Jurkat, Clone E6-1 (cell line): ENCODE measurements around the gene SIGLEC12.
"Not testable (repeated sequence)": the region's sequence is repeated elsewhere in the genome, so short reads cannot be mapped to it uniquely, and the experiment has no call there.

ENCODE experiments used
- DNase-seq: peaks from one replicate; pipeline ENCODE4 v3.0.0-alpha.2; 2011; ENCODE audit warnings: low read depth, low spot score
- H3K4me3 ChIP-seq: 2 replicates; pipeline ENCODE4 v1.5.1; 2011; ENCODE audit warnings: mild to moderate bottlenecking, low read length, control low read depth, moderate library complexity

SIGLEC12 gene

DNA sequence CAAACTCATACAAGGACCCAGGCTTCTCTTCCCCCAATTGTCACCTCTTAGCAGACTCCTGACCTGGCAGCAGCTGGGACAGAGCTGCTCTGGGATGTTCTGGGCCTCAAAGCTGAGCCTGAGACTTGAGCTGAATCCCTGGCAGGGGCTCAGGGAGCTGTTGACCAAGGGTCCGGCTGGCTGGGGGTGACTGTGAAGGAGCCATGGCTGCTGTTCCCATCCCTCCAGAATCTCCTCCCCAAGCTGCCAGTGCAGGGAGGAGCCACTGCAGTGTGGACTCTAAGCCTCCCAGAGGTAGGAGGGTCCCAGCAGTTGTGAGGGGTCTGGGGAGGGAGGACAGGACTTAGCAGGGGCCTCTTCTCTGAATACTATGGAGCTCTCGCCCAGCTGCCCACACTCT, 27.7 kb upstream of the SIGLEC12 start:
- DNase-seq = no peak

DNA sequence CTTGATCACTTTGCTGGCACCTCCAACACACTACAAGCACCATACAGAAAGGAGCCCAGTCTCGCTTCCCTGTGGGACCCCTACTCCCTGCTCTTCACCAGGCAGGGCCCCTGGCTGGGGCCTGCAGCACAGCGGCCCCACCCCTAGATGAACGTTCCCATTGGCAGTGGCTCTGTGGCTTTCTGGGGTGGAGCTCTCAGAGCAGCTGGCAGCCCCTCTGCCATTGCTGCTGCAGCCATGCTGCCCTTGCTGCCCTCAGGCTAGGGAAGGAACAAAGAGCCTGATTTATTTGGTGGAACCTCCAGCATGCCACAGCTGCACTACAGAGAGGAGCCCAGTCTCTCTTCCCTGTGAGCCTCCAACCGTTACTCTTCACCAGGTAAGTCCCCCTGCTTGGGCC, 24.1 kb upstream of the SIGLEC12 start:
- H3K4me3 ChIP-seq = peak overlapping the region; percentile 5; the same call in 1 of the 2 replicates
- no peak for DNase-seq

More for the DNA sequence above, 27.7 kb upstream of the SIGLEC12 start:
- no peak overlapping the region for H3K4me3 ChIP-seq

DNA sequence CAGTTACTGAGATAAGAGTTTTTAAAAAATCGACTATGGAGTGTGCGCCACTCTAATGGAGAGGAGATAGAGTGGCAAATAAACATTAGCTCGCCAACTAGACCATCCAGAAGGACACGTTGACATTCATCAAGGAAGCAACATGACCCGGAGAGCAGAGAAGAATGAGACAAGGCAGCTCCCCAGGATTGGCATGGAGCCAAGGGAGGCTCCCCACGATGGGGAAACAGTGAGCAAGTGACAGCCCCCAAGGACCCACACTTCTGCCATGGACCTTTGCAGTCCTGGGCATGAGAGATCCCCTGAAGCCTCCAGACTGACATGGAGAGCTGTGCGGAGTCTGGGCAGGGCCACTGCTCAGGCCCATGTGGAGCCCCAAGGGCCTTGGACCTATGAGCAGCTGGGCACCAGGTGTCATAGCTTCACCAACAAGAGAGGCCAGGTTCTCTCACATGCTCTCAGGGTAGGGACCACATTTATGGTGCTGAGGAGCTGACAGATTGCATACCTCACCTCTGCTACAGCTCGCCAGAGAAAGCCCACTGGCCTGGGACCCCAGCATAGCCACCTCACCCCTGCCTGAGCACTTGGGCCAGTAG, 23.2 kb upstream of the SIGLEC12 start:
- DNase-seq = no peak
- H3K4me3 ChIP-seq = no peak overlapping the region

DNA sequence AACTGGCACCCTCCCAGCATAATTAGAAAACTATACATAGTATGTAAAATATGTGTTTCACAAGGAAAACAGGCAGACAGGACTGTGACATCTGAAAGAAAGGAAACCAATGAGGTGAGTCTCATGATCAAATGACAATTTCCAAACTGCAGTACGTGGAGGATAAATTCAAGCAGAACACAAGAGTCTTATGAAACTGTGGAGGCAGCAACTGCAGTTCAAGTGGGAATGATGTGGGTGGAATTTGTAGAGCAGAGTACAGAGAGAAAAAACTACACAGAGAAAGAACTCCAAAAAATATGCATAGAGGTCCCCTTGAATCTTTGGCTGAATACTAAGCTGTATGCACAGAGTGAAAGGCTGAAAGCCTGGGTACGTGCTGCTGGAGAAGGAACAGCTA, 20.2 kb upstream of the SIGLEC12 start:
- DNase-seq = no peak
- H3K4me3 ChIP-seq = no peak overlapping the region

DNA sequence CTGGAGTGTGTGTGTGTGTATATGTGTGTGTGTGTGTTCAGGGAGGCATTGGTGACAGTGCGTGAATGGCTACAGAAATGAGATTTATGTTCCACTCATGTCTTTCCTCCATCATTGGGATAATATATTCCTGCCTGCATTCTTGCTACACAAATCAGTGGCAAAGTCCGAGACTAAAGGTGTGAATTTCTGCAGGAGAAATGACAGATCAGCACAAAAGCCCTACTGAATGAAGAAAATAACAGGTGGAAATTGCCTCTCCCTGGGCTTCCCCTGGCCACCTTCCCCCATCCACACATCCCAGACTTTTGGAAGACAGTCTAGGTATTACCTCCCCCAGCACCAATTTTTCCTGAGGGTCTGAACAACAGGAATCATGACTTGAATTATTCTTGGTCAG, 19.8 kb upstream of the SIGLEC12 start:
- H3K4me3 ChIP-seq = no peak overlapping the region
- DNase-seq = no peak

DNA sequence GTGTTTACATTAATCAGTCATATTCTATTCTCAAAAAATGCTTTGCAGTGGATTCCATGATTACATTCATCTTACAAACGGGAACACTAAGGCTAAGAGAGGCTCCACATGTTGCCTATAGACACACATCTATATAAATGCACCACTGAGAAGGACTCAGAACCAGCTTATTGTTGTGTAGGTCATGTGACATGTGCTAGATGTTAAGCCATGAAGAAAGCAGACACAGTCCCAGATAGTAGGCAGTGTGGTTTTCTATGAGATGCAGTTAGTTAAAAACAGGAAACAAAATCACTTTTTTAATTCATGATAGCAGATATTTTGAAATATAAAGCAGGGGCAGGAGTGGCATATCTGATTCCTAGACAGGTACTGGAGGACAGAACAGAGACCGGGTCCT, 19.1 kb upstream of the SIGLEC12 start:
- no peak overlapping the region for H3K4me3 ChIP-seq
- DNase-seq = no peak

DNA sequence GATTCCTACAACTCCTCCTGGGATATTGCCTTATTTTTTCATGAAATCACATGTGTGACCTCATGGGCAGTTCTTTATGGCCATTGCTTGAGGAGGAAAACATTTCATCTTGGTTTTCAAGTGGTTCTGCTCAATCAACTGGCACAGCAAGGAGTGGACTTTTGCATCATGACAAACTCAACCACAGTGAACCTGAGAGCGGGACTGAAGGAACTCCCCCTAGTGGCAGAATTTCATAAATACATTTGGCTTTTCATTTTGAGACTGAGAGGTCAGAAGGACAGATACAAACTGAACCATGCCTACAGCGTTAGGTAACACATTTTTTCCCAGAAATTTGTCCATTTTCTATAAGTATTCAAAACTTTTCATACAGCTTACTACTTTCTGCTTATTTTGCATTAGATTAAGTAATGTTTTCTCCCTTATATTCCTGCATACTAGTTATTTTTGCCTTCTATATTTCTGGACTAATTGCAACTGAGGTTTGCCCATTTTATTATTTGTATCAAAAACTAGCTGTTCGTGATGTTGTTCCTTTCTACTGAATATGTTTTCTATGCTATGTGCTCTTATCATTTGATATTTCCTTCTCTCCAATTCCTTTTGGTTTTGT, 13.4 kb upstream of the SIGLEC12 start:
- DNase-seq = peak; percentile 60
- H3K4me3 ChIP-seq = no peak overlapping the region

DNA sequence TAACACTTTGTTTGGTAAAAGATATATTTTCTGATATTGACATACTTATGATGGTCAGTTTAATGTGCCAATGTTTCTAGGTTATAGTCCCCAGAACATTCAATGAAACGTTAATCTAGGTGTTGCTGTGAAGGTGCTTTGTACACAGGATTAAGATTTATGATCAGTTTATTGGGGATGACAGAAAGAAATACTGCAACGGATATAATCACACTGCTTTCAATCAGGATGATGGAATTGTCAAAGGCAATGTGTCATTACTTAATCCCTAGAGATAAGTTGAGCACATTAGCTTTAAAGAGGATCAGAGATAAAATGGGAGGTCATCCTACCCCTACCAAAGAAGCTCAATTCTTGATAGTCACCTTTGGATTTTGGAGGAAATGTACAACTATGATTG, 12.4 kb upstream of the SIGLEC12 start:
- no peak overlapping the region for H3K4me3 ChIP-seq
- no peak for DNase-seq

DNA sequence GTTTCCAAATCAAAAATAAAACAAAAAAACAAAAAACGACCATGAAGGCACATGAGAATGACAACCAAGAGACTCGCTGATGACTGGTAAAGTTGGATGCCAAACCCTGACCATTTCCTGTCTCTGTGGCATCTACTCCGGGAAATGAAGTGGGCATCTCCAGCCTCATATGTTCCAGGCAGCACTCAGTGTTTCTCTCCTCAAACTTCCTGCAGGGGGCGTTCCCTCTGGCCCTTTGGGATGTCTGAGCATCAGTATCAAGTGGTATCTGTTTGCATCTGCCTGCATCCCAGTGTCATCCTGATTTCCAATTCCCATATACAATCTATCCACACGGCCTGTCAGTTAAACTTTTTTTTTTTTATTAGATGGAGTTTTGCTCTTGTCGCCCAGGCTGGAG, 9.8 kb upstream of the SIGLEC12 start:
- DNase-seq = peak; percentile 46
- no peak overlapping the region for H3K4me3 ChIP-seq

DNA sequence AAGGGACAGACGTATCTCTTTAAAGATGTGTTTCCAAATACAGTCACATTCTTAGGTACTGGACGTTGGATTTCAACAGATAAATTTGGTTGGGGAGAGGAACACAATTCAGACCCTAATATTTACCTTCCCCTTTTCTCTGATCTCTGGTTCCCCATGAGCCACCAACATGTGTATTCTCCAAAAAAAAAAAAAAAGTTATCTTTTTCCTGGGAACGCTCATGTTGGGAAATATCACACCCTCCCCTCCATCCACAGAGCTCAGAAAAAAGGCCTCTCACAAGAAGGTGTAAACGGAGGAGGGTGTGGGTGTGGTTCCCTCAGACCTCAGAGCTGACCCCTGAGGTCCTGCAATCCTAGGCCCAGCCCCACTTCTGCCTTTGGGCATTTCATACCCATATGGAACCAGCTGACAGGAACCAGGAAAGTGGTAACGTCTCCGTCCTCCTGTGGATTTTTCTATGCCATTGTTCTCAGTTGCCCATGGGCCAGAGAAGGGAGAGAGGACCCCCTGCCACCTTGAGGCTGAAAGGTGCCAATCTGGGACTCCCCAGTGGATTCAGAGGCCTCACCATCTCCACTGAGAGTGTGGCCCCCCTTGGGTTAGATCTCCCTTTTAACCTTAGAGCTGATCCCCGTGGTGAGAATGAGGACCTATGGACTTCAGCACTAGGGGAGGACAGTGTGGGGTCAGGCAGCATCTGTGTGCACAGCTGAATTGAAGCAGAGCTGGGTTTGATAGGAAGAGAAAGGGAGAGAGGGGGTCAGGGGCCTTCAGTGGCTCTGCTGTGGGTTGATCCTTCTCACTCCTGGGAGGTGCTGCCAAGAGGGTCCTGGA, 8.4 kb upstream of the SIGLEC12 start:
- no peak for DNase-seq
- H3K4me3 ChIP-seq = no peak overlapping the region

DNA sequence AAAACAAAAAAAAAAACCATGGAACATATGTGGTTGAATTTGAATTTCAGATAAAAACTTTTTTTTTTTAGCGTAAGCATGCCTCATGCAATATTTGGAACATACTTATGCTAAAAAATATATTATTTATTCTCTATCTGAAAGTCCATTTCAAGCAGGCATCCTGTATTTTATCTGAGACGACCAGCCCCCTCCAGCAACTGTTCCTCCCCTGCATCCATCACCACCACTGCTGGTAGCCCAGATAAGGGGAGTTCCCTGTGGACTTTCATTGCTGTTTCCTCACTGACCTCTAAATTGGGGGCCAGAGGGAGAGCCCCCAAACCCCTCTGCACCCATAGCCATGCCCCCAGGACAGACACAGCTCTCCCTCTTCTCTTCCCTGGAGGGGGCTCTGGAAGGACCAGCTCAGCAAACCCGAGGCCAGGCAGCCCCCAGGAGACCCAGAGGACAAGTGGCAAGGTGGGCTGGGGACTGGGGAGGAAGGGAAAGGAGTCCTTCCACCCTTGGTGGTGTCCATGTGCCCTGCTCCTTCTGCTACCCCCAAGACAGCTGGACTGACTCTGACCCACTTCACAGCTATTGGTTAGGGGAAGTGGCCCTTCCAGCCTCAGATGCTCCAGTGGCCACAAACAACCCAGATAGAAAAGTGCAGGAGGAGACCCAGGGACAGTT, 6.6 kb upstream of the SIGLEC12 start:
- H3K4me3 ChIP-seq = no peak overlapping the region
- DNase-seq = no peak

DNA sequence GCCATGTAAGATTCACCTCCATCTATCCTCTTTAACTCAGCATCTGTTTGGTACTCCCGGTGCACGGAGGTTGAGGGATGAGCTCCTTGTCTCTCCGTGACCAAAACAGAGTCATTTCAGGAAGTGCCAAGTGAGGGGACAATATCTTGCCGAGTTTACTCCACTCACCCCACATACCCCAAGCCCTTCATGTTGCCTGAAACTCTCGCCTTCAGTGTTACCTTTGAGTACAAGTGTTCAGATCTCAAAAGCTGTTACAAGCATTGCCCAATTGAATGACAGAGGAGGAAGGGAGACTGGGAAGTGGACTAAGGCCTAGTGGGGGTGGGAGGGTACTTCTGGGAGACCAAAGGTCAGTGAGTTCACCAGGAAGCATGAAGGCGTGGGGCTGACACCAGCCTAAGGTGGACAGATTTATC, 6.0 kb upstream of the SIGLEC12 start:
- no peak overlapping the region for H3K4me3 ChIP-seq
- no peak for DNase-seq

DNA sequence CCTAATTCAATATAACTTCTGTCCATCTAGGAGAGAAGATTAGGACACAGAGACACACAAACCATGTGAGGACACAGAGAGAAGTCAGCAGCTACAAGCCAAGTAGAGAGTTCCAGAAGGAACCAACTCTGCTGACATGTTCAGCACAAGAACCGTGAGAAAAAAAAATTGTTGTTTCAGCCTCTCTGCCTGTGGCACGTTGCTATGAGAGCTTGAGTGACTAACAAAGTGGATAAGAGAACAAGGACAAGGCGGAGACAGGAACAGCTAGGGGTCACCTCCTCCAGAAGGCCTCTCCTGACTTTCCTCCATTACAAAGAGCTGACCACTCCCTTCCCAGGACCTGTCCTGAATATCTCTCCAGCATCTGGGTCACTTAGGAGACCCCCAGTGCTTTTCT, 5.6 kb upstream of the SIGLEC12 start:
- no peak for DNase-seq
- H3K4me3 ChIP-seq = no peak overlapping the region

DNA sequence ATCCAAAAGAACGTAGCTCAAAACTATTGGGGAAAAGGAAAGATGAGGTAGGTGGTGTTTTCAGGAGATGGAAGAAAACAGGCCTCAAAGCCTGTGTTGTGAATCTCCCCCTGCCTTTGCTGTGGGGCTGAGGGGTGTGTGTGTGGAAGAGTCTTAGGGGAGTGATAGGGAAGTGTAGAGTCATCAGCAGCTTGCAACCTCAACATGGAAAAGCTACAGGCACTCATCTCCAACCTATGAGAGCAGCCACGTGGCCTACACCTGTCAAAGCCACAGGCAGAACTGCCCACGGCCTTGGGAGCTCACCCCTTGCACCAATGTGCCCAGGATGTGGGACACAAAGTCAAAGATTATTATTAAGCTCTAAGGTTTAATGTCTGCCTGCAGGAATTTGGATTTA, 4.3 kb upstream of the SIGLEC12 start:
- no peak overlapping the region for H3K4me3 ChIP-seq
- DNase-seq = no peak

DNA sequence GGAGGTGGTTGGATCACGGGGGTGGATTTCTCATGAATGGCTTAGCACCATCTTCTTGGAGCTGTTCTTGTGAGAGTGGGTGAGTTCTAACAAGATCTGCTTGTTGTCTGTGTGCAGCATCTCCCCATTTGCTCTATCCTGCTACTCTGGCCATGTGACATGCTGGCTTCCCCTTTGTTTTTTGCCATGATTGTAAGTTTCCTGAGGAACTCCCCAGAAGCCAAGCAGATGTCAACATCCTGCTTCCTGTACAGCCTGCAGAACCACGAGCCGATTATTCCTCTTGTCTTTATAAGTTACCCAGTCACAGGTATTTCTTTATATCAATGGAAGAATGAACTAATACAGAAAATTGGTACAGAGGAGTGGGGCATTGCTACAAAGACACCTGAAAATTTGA, 2.3 kb upstream of the SIGLEC12 start:
- H3K4me3 ChIP-seq = no peak overlapping the region
- DNase-seq = no peak

DNA sequence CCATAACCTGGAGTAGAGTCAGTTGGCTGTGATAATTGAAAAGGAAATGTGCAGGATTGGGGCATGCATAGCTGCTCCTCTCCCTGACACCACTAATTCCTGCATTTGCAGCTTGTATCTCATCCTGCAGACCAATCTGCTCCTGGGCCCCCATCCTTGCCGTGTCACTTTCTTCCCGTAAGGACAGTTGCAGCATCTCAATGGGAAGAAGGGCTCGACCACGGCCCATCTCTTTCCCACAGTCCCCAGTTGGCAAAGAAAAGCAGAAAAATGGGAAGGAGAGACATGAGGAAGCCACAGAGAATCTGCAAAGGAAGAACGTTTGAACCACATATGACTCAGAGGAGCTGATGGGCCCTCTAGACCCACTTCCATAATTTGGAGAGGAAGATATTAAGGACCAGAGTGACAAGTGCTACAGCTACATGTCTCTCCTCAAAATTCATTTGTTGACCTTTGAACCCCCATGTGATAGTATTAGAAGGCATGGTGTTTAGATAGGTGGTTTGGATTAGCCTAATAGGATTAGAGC, 1.8 kb upstream of the SIGLEC12 start:
- no peak for DNase-seq
- no peak overlapping the region for H3K4me3 ChIP-seq

DNA sequence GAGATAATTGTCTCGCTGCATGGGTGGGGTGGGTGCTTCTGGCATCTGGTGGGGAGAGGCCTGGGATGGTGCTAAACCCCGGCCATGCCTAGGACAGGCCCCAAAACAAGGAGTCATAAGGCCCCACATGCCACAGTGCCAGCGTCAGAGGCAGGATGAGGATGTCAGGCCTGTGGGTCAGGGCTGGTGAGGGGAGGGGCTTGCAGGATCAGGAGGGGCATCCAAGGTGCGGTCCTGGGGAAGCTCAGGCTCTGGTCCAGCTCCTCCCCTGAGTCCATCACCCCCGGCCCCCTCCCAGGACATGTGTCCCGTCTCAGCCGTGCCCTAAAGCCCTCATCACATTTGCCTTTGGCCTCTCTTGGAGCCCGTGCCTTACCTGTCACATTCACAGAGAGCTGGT, 669 bp downstream of the SIGLEC12 start:
- not testable (repeated sequence) for H3K4me3 ChIP-seq, DNase-seq

DNA sequence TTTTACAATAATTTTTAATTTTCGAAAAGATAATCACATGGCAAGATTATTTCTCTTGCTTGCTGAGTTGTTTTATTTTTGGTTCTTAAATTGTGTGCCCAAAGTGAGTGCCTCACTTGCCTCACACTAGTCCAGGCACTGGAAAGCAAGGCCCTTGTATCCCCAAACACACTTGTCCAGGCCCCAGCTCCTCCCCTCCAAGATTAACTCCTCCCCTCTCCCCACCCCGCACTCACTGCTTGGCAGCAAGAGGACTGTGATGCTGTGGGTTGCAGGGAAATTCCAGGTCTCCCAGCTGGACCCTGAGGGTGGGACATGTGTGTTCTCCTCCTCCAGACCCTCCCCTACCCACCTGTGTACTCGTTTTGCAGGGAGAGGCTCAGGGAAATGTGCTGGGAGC, 3.9 kb downstream of the SIGLEC12 start:
- DNase-seq = no peak
- no peak overlapping the region for H3K4me3 ChIP-seq

DNA sequence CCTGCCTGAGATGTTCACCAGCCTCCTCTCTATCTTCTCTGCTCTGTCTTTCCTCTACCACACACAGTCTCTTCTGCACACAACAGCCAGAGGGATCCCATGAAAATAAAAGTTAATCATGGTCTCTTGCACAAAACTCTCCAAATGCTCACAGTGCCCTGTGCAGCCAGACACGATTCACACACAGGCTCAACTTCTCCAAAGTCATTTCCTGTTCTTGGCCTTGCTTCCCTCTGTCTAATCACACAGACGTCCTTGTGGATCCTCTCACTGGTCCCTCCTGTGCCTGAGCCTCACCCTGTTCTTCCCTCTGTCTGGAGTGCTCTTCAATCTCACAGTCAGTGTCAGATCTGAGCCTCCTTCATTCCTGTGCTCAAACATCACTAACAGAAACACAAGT, 7.8 kb downstream of the SIGLEC12 start:
- no peak overlapping the region for H3K4me3 ChIP-seq
- DNase-seq = no peak

DNA sequence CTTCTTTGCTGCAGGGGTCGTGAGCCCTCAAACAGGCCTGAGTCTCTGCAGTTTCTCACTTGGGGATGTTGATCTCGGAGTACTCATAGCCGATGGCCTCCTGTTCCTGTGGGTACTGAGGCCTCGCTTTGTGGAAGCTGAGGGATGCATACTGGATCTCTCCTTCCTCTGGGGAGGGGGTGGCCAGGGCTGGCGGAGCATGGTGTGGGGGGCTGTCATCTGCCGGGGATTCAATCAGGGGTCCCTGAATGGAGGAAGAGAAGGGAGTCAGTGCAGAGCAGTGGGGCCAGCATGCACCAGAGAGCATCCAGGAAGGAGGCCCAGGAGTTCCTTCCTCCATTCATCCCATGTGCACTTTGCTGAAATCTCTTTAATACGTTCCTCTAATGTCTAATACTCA, 10.0 kb downstream of the SIGLEC12 start:
- no peak overlapping the region for H3K4me3 ChIP-seq
- DNase-seq = no peak
